ENCODE measurements around the gene NCL.
A peak's percentile ranks its signal among the peaks of the same experiment; 100 is the strongest.

NCL gene

DNA sequence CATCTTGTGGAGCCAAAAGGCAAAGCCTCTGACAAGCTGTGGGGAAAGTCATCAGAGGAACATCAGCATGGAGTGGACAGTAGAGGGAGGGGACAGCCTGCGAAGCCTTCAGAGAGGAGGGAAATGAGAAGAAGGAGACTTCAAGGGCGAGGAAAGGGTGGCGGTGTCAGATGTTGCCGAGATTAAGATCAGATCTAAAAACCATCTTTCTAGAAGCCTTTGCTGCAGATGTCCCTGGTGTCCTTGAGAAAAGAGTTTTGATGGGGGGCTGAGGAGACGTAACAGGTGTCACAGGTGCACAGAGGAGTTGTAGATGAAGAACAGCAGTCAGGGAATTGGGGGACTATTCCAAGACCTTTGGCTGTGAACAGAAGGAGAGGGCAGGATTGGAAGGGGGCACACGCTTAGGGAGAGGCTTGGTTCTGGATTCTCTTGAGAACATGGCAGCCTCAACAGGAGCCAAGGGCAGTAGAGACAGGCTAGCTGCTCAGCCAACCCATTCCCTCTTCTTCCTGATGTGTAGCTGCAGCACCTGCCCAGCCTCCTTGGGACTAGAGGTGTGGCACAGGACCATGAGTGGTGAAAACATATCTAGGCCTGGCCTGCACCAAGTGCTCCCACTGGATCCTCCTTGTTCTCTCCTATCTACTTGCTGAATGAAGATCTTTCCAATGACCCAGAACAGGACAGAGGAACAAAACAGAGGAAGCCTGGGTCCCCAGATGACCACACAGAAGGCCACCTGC lies 22.7 kb upstream of the NCL start:
- H3K4me1 ChIP-seq (ENCODE audit: control insufficient read depth, low read length): peaks cover 17% of the 10 kb centered on the region
- TF ChIP-seq EZH2phosphoT487 (IDR thresholded peaks at IDR 0.05; ENCODE audit: borderline replicate concordance, low read length): no peak
- TF ChIP-seq, protein P1, sequence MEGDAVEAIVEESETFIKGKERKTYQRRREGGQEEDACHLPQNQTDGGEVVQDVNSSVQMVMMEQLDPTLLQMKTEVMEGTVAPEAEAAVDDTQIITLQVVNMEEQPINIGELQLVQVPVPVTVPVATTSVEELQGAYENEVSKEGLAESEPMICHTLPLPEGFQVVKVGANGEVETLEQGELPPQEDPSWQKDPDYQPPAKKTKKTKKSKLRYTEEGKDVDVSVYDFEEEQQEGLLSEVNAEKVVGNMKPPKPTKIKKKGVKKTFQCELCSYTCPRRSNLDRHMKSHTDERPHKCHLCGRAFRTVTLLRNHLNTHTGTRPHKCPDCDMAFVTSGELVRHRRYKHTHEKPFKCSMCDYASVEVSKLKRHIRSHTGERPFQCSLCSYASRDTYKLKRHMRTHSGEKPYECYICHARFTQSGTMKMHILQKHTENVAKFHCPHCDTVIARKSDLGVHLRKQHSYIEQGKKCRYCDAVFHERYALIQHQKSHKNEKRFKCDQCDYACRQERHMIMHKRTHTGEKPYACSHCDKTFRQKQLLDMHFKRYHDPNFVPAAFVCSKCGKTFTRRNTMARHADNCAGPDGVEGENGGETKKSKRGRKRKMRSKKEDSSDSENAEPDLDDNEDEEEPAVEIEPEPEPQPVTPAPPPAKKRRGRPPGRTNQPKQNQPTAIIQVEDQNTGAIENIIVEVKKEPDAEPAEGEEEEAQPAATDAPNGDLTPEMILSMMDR (IDR thresholded peaks at IDR 0.05; ENCODE audit: low read depth, low read length, poor library complexity, severe bottlenecking): no peak
- no peak overlapping the region for H3K4me2 ChIP-seq (ENCODE audit: low read length)
- no peaks in the 10 kb centered on the region for H3K27me3 ChIP-seq (ENCODE audit: control insufficient read depth, low read length)
- H3K4me3 ChIP-seq (ENCODE audit: low read length): no peak overlapping the region
- no peaks in the 10 kb centered on the region for H3K9me2 ChIP-seq (replicated peaks; ENCODE audit: control insufficient read depth, low read length)
- H3K79me2 ChIP-seq (ENCODE audit: control insufficient read depth, low read length): peaks cover 11% of the 10 kb centered on the region
- no peaks in the 10 kb centered on the region for H3K36me3 ChIP-seq (ENCODE audit: control insufficient read depth, low read length)
- H3K9me3 ChIP-seq (ENCODE audit: control insufficient read depth, insufficient read depth, low read length): no peaks in the 10 kb centered on the region
- no peak overlapping the region for H3K27ac ChIP-seq (ENCODE audit: low read depth, low read length)
- no peaks in the 10 kb centered on the region for H4K20me1 ChIP-seq (ENCODE audit: control insufficient read depth, insufficient read depth, low read depth, low read length)
- H3F3A ChIP-seq (ENCODE audit: control insufficient read depth, insufficient read depth): 0 out of 2 replicates have a peak, but pooled peaks cover 2% of the 10 kb centered on the region

DNA sequence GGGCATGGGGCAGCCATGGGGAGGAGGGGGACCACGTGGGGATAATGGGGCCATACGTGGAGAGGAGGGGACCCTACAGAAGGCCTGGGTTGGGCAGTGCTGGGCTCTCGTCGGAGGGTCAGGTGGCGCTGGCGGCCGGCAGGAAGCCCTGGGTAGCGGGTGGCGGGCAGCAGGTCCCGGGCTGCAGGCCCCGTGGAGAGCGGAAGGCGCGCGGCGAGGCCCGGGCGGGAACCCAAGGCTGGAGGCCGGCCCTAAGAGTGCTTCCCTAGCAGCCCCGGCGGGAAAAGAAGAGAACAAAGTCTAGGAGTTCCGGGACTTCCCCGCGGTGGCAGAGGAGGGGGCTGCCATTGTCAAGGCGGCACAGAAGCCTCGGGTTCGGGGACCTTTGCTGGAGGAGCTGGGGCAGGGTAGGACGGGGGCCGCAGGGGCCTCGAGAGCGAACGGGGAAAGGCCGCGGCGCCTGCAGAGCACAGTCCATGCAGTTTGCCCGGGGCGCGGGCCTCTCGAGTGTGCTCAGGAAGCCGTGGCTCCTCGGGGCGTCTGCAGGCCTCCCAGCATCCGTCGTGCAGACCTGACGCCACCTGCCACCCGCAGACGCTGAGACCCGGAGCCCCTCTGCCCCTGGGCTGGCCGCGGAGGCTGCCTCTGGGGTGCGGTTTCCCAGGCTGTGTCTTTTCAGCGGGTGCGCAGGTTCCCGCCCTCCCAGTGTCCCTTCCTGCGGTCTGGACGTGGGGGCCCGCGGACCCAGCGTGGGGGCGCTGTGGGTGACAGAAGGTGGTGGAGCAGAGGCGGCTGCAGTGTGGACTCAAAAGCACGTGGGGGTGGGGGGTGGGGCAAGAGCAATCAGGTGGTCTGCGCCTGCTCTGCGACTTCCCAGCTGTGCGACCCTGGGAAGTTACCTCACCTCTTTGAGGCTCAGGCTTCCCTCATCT lies 19.4 kb upstream of the NCL start:
- Histone ChIP-seq H3F3A (ENCODE audit: control insufficient read depth, insufficient read depth) (0 out of 2 replicates have a peak, but pooled peaks cover 2% of the 10 kb centered on the region), H3K27ac (ENCODE audit: low read depth, low read length) (peak overlapping the region; percentile 60), H3K27me3 (ENCODE audit: control insufficient read depth, low read length) (no peaks in the 10 kb centered on the region), H3K4me1 (ENCODE audit: control insufficient read depth, low read length) (peaks cover 26% of the 10 kb centered on the region), H3K9me2 (replicated peaks; ENCODE audit: control insufficient read depth, low read length) (no peaks in the 10 kb centered on the region), H4K20me1 (ENCODE audit: control insufficient read depth, insufficient read depth, low read depth, low read length) (no peaks in the 10 kb centered on the region), H3K9me3 (ENCODE audit: control insufficient read depth, insufficient read depth, low read length) (no peaks in the 10 kb centered on the region), H3K4me3 (ENCODE audit: low read length) (peak overlapping the region; percentile 71), H3K36me3 (ENCODE audit: control insufficient read depth, low read length) (no peaks in the 10 kb centered on the region), H3K4me2 (ENCODE audit: low read length) (peak overlapping the region; percentile 75), H3K79me2 (ENCODE audit: control insufficient read depth, low read length) (peaks cover 19% of the 10 kb centered on the region)
- TF ChIP-seq, protein P1 (IDR thresholded peaks at IDR 0.05; ENCODE audit: low read depth, low read length, poor library complexity, severe bottlenecking): no peak
- TF ChIP-seq EZH2phosphoT487 (IDR thresholded peaks at IDR 0.05; ENCODE audit: borderline replicate concordance, low read length): no peak

- Histone ChIP-seq H3K27ac (ENCODE audit: low read depth, low read length) (peak overlapping the region; percentile 60), H3K4me3 (ENCODE audit: low read length) (peak overlapping the region; percentile 71)
These were observed 18.6 kb upstream of the NCL start for GRCh38 chr2:231482806-231483391.

More at GRCh38 chr2:231482806-231483391, 18.6 kb upstream of the NCL start:
- Histone ChIP-seq H3K9me3 (ENCODE audit: control insufficient read depth, insufficient read depth, low read length) (no peaks in the 10 kb centered on the region), H3K27me3 (ENCODE audit: control insufficient read depth, low read length) (no peaks in the 10 kb centered on the region), H3K79me2 (ENCODE audit: control insufficient read depth, low read length) (peaks cover 19% of the 10 kb centered on the region), H3F3A (ENCODE audit: control insufficient read depth, insufficient read depth) (0 out of 2 replicates have a peak, but pooled peaks cover 2% of the 10 kb centered on the region), H3K4me1 (ENCODE audit: control insufficient read depth, low read length) (peaks cover 26% of the 10 kb centered on the region), H3K36me3 (ENCODE audit: control insufficient read depth, low read length) (no peaks in the 10 kb centered on the region), H3K9me2 (replicated peaks; ENCODE audit: control insufficient read depth, low read length) (no peaks in the 10 kb centered on the region), H3K4me2 (ENCODE audit: low read length) (peak overlapping the region; percentile 75), H4K20me1 (ENCODE audit: control insufficient read depth, insufficient read depth, low read depth, low read length) (no peaks in the 10 kb centered on the region)
- TF ChIP-seq, protein P1 (IDR thresholded peaks at IDR 0.05; ENCODE audit: low read depth, low read length, poor library complexity, severe bottlenecking): peak; percentile 84
- no peak for TF ChIP-seq EZH2phosphoT487 (IDR thresholded peaks at IDR 0.05; ENCODE audit: borderline replicate concordance, low read length)

Data from DOHH2 (cell line).